Endothelial cell of hepatic sinusoid (primary cell): ENCODE results near the gene RMND5B.
"Not testable (repeated sequence)": the region's sequence is repeated elsewhere in the genome, so short reads cannot be mapped to it uniquely, and the experiment has no call there.

Experiments
- in situ Hi-C: cut with HindIII; loops from 2 replicates; pipeline ENCODE4 v1.10.0; 2017; ENCODE audit warnings: low sequenced_read_pairs

Gene RMND5B

GRCh38 chr5:178113841-178114324, 16.9 kb upstream of the RMND5B start:
- in situ Hi-C loops: no loop called here

- in situ Hi-C loops: no loop called here
Observed at GRCh38 chr5:178114325-178115135, 16.3 kb upstream of the RMND5B start.

GRCh38 chr5:178115136-178115813, 15.5 kb upstream of the RMND5B start:
- in situ Hi-C loops: no loop called here

- in situ Hi-C loops: no loop called here
Observed at GRCh38 chr5:178115814-178116142, 15.0 kb upstream of the RMND5B start.

- in situ Hi-C loops: no loop called here
Observed at GRCh38 chr5:178116143-178116885, 14.5 kb upstream of the RMND5B start.

GRCh38 chr5:178117923-178118701, 12.7 kb upstream of the RMND5B start:
- in situ Hi-C loops: no loop called here

GRCh38 chr5:178119915-178120606, 10.8 kb upstream of the RMND5B start:
- in situ Hi-C loops: no loop called here

- in situ Hi-C loops: no loop called here
Observed at GRCh38 chr5:178120607-178121357, 10.0 kb upstream of the RMND5B start.

GRCh38 chr5:178121391-178122276, 9.2 kb upstream of the RMND5B start:
- in situ Hi-C loops: no loop called here

- in situ Hi-C loops: no loop called here
Observed at GRCh38 chr5:178122346-178122745, 8.5 kb upstream of the RMND5B start.

GRCh38 chr5:178123094-178123965, 7.5 kb upstream of the RMND5B start:
- in situ Hi-C loops: no loop called here

- in situ Hi-C loops: no loop called here
Observed at GRCh38 chr5:178123966-178124925, 6.6 kb upstream of the RMND5B start.

- in situ Hi-C loops: no loop called here
Observed at GRCh38 chr5:178125253-178125906, 5.4 kb upstream of the RMND5B start.

- in situ Hi-C loops: no loop called here
Observed at GRCh38 chr5:178126556-178126955, 4.3 kb upstream of the RMND5B start.

- in situ Hi-C loops: not testable (repeated sequence)
Observed at GRCh38 chr5:178127300-178128009, 3.4 kb upstream of the RMND5B start.
